ENCODE results near the gene HTR7. TPM values are rescaled to one million over a fixed set of nuclear protein-coding genes. Genes with fewer than 3 reads are reported as not detected.

The HTR7 gene
- total and polyA plus RNA-seq, 2 of the 4 experiments (the other 2 are of a cell fraction): 0.43 to 0.72 TPM

DNA sequence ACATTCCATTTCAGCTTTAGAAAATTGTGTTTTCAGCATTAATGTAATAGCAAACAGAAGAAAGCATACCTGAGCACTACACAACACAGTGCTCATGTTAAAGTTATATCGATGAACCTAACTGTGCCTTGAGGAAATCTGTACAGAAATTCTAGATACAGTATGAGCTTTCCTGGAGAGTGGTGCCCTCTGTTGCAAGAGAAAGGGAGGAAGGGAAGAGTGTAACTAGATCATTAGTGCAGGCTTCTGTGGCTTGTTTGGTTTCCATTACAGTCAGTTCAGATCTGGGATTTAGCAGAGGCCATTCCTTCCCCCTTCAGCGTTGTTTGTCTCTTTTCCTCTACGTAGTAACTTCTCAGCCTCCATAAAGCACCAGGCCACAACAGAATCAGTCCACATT is 139.7 kb downstream of the HTR7 start:
- no peak overlapping the region for H2BK5ac ChIP-seq (ENCODE audit: low read depth, low read length, poor library complexity, severe bottlenecking)
- no peak overlapping the region for H3K27ac ChIP-seq (ENCODE audit: insufficient read depth, low read length)
- TF ChIP-seq, protein P1, sequence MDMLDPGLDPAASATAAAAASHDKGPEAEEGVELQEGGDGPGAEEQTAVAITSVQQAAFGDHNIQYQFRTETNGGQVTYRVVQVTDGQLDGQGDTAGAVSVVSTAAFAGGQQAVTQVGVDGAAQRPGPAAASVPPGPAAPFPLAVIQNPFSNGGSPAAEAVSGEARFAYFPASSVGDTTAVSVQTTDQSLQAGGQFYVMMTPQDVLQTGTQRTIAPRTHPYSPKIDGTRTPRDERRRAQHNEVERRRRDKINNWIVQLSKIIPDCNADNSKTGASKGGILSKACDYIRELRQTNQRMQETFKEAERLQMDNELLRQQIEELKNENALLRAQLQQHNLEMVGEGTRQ (IDR thresholded peaks at IDR 0.05; ENCODE audit: low read depth, low read length): no peak
- TF ChIP-seq RAD21 (IDR thresholded peaks at IDR 0.05; ENCODE audit: low read length): 0 out of 2 replicates have a peak, but pooled peaks have one; percentile 17
- TF ChIP-seq FOS (IDR thresholded peaks at IDR 0.05; ENCODE audit: low read depth, low read length): no peak
- H2BK120ac ChIP-seq (ENCODE audit: low read depth, low read length): no peak overlapping the region
- H4K20me1 ChIP-seq (ENCODE audit: insufficient read depth, low read length): no peaks in the 10 kb centered on the region
- DNase-seq (no peak), ATAC-seq (ENCODE audit: low read depth) (no peak)
- no peak overlapping the region for H3K14ac ChIP-seq (replicated peaks; ENCODE audit: low read depth, low read length)
- no peak overlapping the region for H3K23ac ChIP-seq (ENCODE audit: low read depth, low read length)
- no peaks in the 10 kb centered on the region for H3K27me3 ChIP-seq (ENCODE audit: control insufficient read depth, insufficient read depth, low read length)
- no peak overlapping the region for H3K56ac ChIP-seq (ENCODE audit: extremely low read depth, insufficient read depth, low read length)
- H2BK15ac ChIP-seq (ENCODE audit: low read depth, low read length): no peak overlapping the region
- dilution Hi-C loops (cut with HindIII; ENCODE audit: low sequenced_read_pairs, unreplicated experiment) (no loop called here), intact Hi-C loops (cut with micrococcal nuclease) (no loop called here), in situ Hi-C loops (cut with MboI; ENCODE audit: low sequenced_read_pairs) (no loop called here)
- no peak overlapping the region for H3K4me2 ChIP-seq (ENCODE audit: low read depth, low read length)
- H3K4ac ChIP-seq (ENCODE audit: low read depth, low read length): no peak overlapping the region
- POLR2A ChIA-PET (ENCODE audit: unreplicated experiment): no interaction called here
- H3K4me3 ChIP-seq (ENCODE audit: insufficient read depth, low read depth, low read length): no peak overlapping the region
- no TSS peak for BruUV-seq (replicated peaks)
- no peaks in the 10 kb centered on the region for H3K4me1 ChIP-seq (ENCODE audit: control insufficient read depth, insufficient read depth, low read length)
- H4K5ac ChIP-seq (ENCODE audit: low read depth, low read length): no peak overlapping the region
- CTCF ChIA-PET: interaction anchor here (1.3 kb wide), 1 partner anchor 430 kb away, joined by 4 read pairs; no protein-coding TSS in a partner anchor
- H3K9me3 ChIP-seq (ENCODE audit: control insufficient read depth, insufficient read depth, low read length): no peaks in the 10 kb centered on the region
- H4K91ac ChIP-seq (ENCODE audit: insufficient read depth, low read depth, low read length): no peak overlapping the region
- no peaks in the 10 kb centered on the region for H3K36me3 ChIP-seq (ENCODE audit: control insufficient read depth, insufficient read depth, low read length)
- H3K9ac ChIP-seq (ENCODE audit: low read depth, low read length): no peak overlapping the region
- no CpG with 5 or more reads among the region's 3 CpGs for WGBS, 2 experiments (ENCODE audit: extremely low coverage in 2 of 2, insufficient read length in 1 of 2)
- no peak overlapping the region for H2AK9ac ChIP-seq (replicated peaks; ENCODE audit: low read depth, low read length, poor library complexity)
- H2AFZ ChIP-seq (replicated peaks; ENCODE audit: low read length, poor library complexity): no peak overlapping the region
- H3K18ac ChIP-seq (ENCODE audit: low read depth, low read length): no peak overlapping the region
- H4K8ac ChIP-seq (ENCODE audit: low read depth in 2 of 2, low read length in 2 of 2): no peak overlapping the region
- H3K9me1 ChIP-seq (ENCODE audit: insufficient read depth, low read length): no peaks in the 10 kb centered on the region
- no peak overlapping the region for H2AK5ac ChIP-seq (ENCODE audit: low read depth, low read length)
- H2BK20ac ChIP-seq (ENCODE audit: low read depth, low read length): no peak overlapping the region
- no peaks in the 10 kb centered on the region for H3K79me1 ChIP-seq (ENCODE audit: low read depth in 1 of 2, low read length in 2 of 2)

Data from IMR-90 (cell line).